OCI-LY7 (cell line): Measurements from ENCODE around the gene TBATA.

Source experiments
- EZH2phosphoT487 ChIP-seq: fragments of 200-600 bp; sonication (generic); IDR thresholded peaks from 2 replicates; pipeline ENCODE4 v1.6.1; 2018; ENCODE audit warnings: low read depth, borderline replicate concordance, mild to moderate bottlenecking, mixed run types, antibody characterized with exemption, low read length, moderate library complexity, mixed read lengths
- TF ChIP-seq, protein P1 (sequence below): fragments of 200-600 bp; sonication (generic); conservative IDR thresholded peaks from 2 replicates; pipeline ENCODE4 v1.5.1; 2014; ENCODE audit warnings: mild to moderate bottlenecking, antibody characterized with exemption, low read length, moderate library complexity, mixed read lengths

DNA sequence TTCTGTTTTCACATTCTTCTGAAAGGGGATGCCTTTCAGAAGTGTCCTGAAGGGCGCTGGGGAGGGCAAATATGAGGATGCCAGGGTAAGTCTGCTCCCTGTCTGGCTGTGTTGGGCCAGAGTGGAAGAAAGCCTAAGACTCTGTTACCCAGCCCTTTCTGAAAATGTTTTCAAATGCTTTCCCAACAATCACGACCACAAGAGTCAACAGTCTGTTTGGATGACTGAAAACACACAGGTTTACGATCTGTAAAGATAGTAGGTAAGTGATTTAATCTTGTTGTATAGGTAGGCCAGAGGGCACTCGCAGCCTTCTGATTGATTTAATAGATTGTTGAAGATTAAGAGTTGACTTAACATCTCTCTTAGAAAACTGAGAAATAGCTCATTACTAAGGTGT lies 43.7 kb upstream of the TBATA start:
- TF ChIP-seq EZH2phosphoT487 = no peak
- TF ChIP-seq, protein P1, sequence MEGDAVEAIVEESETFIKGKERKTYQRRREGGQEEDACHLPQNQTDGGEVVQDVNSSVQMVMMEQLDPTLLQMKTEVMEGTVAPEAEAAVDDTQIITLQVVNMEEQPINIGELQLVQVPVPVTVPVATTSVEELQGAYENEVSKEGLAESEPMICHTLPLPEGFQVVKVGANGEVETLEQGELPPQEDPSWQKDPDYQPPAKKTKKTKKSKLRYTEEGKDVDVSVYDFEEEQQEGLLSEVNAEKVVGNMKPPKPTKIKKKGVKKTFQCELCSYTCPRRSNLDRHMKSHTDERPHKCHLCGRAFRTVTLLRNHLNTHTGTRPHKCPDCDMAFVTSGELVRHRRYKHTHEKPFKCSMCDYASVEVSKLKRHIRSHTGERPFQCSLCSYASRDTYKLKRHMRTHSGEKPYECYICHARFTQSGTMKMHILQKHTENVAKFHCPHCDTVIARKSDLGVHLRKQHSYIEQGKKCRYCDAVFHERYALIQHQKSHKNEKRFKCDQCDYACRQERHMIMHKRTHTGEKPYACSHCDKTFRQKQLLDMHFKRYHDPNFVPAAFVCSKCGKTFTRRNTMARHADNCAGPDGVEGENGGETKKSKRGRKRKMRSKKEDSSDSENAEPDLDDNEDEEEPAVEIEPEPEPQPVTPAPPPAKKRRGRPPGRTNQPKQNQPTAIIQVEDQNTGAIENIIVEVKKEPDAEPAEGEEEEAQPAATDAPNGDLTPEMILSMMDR = no peak
